Peyer's patch (tissue), 4 donors: ENCODE data around the gene MED17. TPM values are rescaled to one million over a fixed set of nuclear protein-coding genes. Genes with fewer than 3 reads are reported as not detected.

ENCODE experiments used
- DNase-seq, 3 donors: peaks; one replicate each; pipeline ENCODE4 v3.0.0-alpha.2; 2017 to 2019
- H3K27ac ChIP-seq, 4 donors: fragments of 200-600 bp; sonication (generic); one replicate each; pipeline ENCODE4 v1.5.1; 2016 to 2019
- H3K27me3 ChIP-seq, 2 donors: fragments of 200-600 bp; sonication (generic); one replicate each; pipeline ENCODE4 v1.5.1; 2019
- H3K36me3 ChIP-seq, 3 donors: fragments of 200-600 bp; sonication (generic); one replicate each; pipeline ENCODE4 v1.5.1; 2016 to 2019
- H3K4me1 ChIP-seq, 4 donors: fragments of 200-600 bp; sonication (generic); one replicate each; pipeline ENCODE4 v1.5.1; 2016 to 2019
- H3K4me3 ChIP-seq, 4 donors: fragments of 200-600 bp; sonication (generic); 1 replicate in 3 of 4; 2 replicates in 1 of 4; pipeline ENCODE4 v1.5.1; 2016 to 2019; ENCODE audit warnings: mild to moderate bottlenecking in 1 of 4
- H3K9me3 ChIP-seq, 4 donors: fragments of 200-600 bp; sonication (generic); one replicate each; pipeline ENCODE4 v1.5.1; 2016 to 2019; ENCODE audit warnings: mild to moderate bottlenecking in 1 of 4
- CTCF ChIP-seq, 6 experiments: fragments of 450-650 bp in 4 of 6; fragments of 200-600 bp in 2 of 6; sonication (generic) in 1 of 6; IDR thresholded peaks; one replicate each; pipeline ENCODE4 v1.5.1; 2017 to 2019; ENCODE audit warnings: antibody characterized with exemption in 6 of 6, mild to moderate bottlenecking in 3 of 6, moderate library complexity in 1 of 6
- POLR2A ChIP-seq, 2 donors: fragments of 450-650 bp; IDR thresholded peaks; one replicate each; pipeline ENCODE4 v1.5.1; 2017; ENCODE audit warnings: antibody characterized with exemption in 2 of 2, mild to moderate bottlenecking in 2 of 2, moderate library complexity in 2 of 2
- total RNA-seq, 4 donors: library from RNA; depleted of rRNA; stranded (reverse); fragments of >200 nt; gene quantifications; one replicate each; pipeline ENCODE4 v1.1.0, GENCODE V29; 2016

MED17 gene
- total RNA-seq, 4 donors from 2014 or later = 22.3 to 33.8 (median 27.3) TPM

GRCh38 chr11:93845181-93846092, 61.4 kb downstream of the MED17 start:
- no peak for DNase-seq
- TF ChIP-seq POLR2A (IDR thresholded peaks at IDR 0.05) = no peak
- TF ChIP-seq CTCF (IDR thresholded peaks at IDR 0.05) = no peak
- H3K27ac ChIP-seq = no peak overlapping the region
- no peaks in the 10 kb centered on the region for H3K9me3 ChIP-seq
- no peak overlapping the region for H3K4me3 ChIP-seq
- H3K4me1 ChIP-seq = peaks cover 0 to 27% (median 2%) of the 10 kb centered on the region in 4 donors
- no peaks in the 10 kb centered on the region for H3K36me3 ChIP-seq
- no peaks in the 10 kb centered on the region for H3K27me3 ChIP-seq

DNA sequence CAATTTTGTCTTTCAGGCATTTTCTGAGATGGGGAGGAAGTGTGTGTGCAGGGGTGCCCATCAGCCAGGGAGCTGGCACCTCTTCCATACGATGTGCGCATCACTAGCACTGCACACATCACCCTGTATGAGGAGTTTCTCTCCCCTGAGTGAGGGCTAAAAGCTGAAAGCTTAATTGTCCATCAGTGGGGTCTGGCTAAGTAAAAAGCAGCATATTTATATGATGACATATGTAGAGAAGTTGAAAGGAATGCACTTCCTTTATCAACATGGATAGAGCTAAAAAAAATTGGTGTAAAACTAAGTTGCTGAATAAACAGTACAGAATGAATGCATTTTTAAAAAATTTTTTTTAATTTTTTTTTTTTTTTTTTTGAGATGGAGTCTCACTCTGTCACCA, 62.3 kb downstream of the MED17 start:
- Histone ChIP-seq H3K36me3 (no peaks in the 10 kb centered on the region), H3K9me3 (no peaks in the 10 kb centered on the region), H3K4me1 (peaks cover 0 to 27% (median 4%) of the 10 kb centered on the region in 4 donors), H3K4me3 (no peak overlapping the region), H3K27me3 (no peaks in the 10 kb centered on the region), H3K27ac (no peak overlapping the region)
- TF ChIP-seq POLR2A (IDR thresholded peaks at IDR 0.05) (no peak), CTCF (IDR thresholded peaks at IDR 0.05) (no peak)
- no peak for DNase-seq

DNA sequence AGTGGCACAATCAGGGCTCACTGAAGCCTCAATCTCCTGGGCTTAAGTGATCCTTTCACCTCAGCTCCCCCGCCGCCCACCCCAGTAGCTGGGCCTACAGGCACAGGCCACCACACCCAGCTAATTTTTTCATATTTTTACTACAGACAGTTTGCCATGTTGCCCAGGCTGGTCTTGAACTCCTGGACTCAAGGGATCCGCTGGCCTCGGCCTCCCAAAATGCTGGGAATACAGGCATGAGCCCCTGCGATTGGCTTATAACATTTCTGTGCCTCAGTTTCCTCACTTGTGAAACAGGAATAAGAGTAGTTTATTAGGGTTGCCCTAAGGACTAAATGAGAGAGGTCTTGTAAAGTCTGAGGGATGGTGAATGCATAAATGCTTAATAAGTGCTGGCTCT, 65.1 kb downstream of the MED17 start:
- H3K9me3 ChIP-seq = no peaks in the 10 kb centered on the region
- DNase-seq = no peak
- no peaks in the 10 kb centered on the region for H3K27me3 ChIP-seq
- no peak overlapping the region for H3K4me3 ChIP-seq
- H3K4me1 ChIP-seq = peaks cover 0 to 15% (median 4%) of the 10 kb centered on the region in 4 donors
- H3K36me3 ChIP-seq = no peaks in the 10 kb centered on the region
- peak overlapping the region in 3 of 4 donors; percentile 22 to 94 (median 83) for H3K27ac ChIP-seq
- no peak for TF ChIP-seq CTCF (IDR thresholded peaks at IDR 0.05)

- peaks cover 0 to 14% (median 4%) of the 10 kb centered on the region in 4 donors for H3K4me1 ChIP-seq
- TF ChIP-seq CTCF (IDR thresholded peaks at IDR 0.05) (no peak), POLR2A (IDR thresholded peaks at IDR 0.05) (peak in 1 of 2 donors; percentile 10)
- DNase-seq = peak in 2 of 3 donors; percentile 74 to 79
- H3K27ac ChIP-seq = peak overlapping the region in 3 of 4 donors; percentile 53 to 94 (median 83)
- no peaks in the 10 kb centered on the region for H3K9me3 ChIP-seq
- no peaks in the 10 kb centered on the region for H3K27me3 ChIP-seq
- H3K4me3 ChIP-seq = peak overlapping the region; percentile 12 to 64 (median 47)
- no peaks in the 10 kb centered on the region for H3K36me3 ChIP-seq
These were observed 65.9 kb downstream of the MED17 start for GRCh38 chr11:93849751-93850593.

- Histone ChIP-seq H3K36me3 (no peaks in the 10 kb centered on the region), H3K4me3 (peak within 1 kb of the TSS; percentile 12 to 64 (median 47)), H3K9me3 (no peaks in the 10 kb centered on the region), H3K27ac (peak within 1 kb of the TSS in 3 of 4 donors; percentile 53 to 94 (median 83)), H3K27me3 (no peaks in the 10 kb centered on the region), H3K4me1 (peaks cover 0 to 14% (median 4%) of the 10 kb centered on the region in 4 donors)
- no peak for DNase-seq
- TF ChIP-seq POLR2A (IDR thresholded peaks at IDR 0.05) (no peak), CTCF (IDR thresholded peaks at IDR 0.05) (no peak)
These were observed 66.5 kb downstream of the MED17 start, which contains the start of gene VSTM5 for GRCh38 chr11:93850594-93851018. Gene VSTM5, minus strand, starts transcription at chr11:93850618. Its CDS starts 116 bp downstream, at chr11:93850502.
